GM19025 (cell line): Measurements from ENCODE around the gene EFCAB3.
"Not testable (repeated sequence)": the region's sequence is repeated elsewhere in the genome, so short reads cannot be mapped to it uniquely, and the experiment has no call there.

ENCODE experiments used
- ATAC-seq: cut with Tn5 transposase; IDR thresholded peaks from one replicate; pipeline ENCODE4 v1.9.1; 2021; ENCODE audit warnings: mild to moderate bottlenecking, low read depth, moderate library complexity; ENCODE audit not compliant: unreplicated experiment

EFCAB3 gene

GRCh38 chr17:62458483-62458882 lies 78.1 kb downstream of the EFCAB3 start:
- not testable (repeated sequence) for ATAC-seq

DNA sequence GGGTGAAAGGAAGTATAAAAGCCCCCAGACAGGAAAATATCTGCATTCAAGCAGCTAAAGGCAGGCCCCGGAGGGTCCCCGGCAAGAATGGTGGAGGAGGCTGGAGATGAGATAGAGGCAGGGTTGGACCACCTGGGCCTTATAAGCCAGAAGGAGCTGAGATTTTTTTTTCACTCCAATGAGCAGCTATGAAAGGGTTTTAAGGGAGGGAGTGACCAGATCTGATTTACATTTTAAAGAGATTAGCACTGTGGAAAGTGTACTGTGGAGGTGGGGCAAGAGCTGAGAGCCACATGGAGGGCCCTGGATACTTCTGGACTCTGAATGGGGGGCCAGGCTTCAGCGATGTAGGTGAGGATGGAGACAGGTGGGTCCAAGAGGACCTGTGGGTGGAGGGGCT lies 84.1 kb downstream of the EFCAB3 start:
- ATAC-seq, result not testable (repeated sequence)

GRCh38 chr17:62465271-62465670 lies 84.9 kb downstream of the EFCAB3 start:
- not testable (repeated sequence) for ATAC-seq
